GM21390 (cell line): ENCODE results near the gene NDUFA8.

Source experiments
- ATAC-seq: cut with Tn5 transposase; IDR thresholded peaks from one replicate; pipeline ENCODE4 v1.9.1; 2021; ENCODE audit not compliant: unreplicated experiment

Gene NDUFA8

DNA sequence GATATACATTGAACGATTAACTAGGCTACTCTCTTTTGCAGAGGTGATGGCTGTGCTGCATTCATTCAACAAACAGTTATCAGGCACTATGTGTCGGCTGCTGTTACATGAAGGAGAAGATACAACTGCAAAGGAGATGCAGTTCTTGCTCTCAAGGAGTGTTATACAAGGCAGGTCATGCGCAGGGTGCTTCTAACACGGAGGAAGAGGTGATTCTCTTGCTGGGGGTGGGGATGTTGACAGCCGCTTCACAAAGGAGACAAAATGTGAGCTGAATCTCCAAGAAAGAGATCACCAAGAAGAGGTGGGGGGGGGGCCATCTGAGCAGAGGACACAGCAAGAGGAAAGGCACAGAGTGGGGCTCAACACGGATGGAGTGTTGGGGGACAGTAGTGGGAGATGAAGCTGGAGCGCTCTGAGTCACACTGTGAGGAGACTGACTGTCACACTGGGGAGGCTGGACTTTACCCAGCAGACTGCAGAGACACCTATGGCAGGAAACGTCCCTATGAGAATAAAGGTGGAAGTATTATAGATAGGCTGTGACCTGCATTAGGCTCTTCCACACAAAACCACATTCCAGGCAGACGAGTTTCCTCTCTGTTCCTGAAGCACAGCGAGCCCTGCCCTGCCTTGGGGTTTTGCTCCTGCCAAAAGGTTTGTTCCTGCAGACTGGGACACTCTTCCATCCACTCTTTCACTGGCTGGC is 20.9 kb downstream of the NDUFA8 start:
- ATAC-seq: no peak

DNA sequence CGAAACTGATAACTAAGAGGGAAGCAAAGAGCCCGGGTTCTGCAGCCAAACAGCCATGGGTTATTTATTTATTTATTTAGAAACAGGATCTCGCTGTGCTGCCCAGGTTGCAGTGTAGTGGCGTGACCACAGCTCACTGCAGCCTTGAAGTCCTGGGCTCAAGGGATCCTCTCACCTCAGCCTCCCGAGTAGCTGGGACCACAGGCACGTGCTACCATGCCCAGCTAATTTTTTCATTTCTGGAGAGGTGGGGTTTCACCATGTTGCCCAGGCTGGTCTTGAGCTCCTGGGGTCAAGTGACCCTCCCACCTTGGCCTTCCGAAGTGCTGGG is 24.1 kb downstream of the NDUFA8 start:
- no peak for ATAC-seq

DNA sequence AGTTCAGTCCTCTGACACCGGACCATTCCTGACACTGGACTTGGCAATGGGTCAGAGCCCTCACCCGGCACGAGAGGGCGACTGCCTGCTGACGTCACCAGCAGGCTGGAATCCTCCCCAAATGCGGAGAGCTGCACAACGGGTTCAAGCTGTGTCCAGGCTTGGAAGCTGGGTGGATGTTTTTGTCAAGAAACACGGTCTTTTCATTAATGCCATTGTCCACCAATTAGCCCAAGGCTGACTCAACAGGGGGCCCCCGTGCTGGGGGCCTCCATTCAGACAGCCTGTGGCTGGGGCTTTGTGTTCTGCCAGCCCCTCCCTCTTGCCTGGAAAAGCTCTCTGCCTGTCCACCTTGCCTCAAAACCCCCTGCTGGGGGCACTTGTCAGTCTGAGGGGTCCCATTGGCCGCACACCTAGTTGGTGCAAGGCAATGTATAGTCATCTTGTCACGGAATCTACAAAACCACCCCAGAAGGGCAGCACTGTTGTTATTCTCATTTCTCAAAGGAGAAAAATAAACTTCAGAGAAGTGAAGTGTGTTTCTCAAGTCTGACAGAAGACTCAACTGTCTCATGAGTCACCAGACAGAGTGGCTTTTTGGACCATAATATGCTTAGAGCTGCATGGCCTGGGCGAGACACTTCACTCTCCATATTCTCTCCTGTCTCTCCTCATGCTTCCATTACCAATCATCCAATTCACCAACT is 24.6 kb downstream of the NDUFA8 start:
- ATAC-seq: no peak

DNA sequence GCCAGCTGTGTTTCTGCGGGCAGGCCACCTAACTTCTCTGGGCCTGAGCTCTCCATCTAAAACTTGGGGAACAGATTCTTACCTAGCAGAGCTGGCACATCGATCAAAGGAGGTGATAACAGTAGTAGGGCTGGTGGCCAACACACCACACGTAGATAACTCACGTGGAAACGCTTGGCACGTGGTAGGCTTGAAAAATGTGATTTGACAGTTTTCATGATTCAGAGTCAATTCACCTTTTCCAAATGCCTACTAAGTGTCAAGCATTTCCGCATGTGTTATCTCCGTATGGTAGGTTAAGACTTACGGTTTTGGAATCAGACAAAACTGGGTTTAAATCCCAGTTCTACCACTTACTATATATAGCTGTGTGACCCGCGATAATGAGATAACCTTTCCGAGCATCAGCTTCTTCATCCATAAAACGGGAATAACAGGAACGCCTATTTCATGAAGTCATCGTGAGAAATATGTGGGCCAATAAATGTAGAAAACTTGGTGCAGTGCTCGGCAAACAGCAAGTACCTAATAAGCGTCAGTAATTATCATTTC is 25.5 kb downstream of the NDUFA8 start:
- ATAC-seq: no peak

DNA sequence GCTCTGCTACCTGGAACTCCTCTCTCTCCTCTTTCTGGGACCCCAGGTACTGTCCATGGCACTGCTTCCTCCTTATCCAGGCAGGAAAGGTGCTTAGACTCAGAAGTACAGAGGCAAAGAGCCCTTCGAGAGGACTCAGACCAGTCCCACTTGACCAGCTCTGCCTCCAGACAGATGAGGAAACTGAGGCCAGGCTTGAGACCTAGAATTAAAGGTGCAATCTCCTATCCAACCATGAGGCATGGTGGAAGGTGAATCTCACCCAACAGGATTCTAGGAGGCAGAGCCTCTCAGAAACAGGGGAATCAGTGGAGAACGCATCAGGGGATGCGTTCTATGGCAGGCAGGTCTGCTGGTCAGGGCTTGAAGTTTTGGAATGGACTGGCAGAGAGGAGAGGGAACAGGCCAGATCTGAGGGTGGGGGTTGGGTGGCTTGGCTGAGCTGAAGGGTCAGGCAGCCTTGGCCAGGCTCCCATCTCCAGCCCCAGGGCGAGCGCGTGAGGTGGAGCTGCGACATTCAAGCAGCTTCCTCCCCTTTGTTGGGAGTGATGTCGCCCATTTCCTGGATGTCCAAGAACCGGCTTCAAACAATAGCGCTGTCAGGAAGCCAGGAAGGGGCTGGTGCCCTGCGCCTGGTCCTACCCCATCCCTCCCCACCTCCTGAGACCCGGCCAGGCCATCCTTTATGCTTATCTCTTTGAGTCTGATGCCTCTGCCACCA is 26.2 kb downstream of the NDUFA8 start:
- no peak for ATAC-seq

DNA sequence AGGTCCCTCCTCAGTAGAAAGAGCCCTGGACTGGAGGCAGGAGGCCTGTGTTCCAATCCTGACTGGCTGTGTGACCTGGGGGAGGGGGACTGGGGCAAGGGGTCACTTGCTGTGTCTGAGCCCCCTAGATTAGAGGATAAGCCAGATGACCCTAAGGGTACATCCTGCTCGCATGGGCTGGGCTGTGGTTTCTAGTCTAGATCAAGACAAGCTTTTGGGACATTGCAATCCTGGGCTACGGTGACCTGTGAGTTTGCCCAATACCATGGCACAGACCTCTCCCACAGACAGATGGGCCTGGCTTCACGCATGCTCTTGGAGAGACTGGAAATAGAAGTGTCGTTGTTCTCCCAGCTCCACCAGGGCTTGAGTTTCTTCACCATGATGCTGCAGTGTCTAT is 27.0 kb downstream of the NDUFA8 start:
- no peak for ATAC-seq

DNA sequence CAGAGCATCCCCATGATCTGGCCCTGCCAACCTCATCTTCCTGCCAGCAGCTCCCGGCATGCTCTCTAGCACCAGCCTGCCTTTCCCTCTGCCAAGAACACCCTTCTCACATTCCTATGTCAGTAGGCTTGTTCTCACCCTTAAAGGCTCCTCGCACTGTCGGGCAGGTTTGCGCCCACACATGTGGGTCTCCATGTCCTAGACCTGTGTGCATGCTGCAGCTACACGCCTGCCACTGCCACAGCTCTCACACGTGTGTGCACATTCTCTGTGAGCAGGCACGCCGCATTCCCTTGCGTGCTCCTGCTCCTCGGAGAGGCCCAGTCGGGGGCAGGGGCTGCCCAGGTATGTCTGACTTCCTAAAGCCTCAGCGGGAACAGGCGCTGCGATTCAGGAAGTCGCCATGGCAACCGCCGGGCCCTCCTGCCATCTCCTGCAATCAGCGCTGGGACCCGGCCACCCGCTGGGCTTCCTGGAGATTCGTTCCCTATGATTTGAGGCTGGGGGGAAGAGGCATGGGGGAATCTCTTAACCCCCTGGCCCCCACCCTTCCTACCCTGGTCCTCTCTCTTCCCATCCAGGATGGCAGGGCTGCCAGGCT is 28.1 kb downstream of the NDUFA8 start:
- ATAC-seq: no peak

DNA sequence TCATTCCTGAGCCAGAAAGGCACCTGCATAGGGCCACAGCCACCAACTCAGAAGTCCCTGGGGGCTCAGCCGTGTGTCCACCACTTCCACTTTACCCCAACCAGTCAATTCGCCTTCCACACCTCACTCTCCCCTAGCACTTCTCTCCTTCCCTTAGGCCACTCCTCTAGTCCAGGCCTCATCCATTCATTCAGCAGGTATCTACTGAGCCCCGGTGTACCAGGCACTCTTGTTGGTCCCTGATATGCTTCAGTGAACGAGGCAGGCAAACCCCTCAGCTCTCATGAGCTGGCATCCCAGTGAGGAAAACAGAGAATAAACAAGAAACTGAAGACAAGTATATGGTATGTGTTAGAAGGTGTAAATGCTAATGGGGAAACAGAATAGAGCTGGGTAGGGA is 28.7 kb downstream of the NDUFA8 start:
- no peak for ATAC-seq

DNA sequence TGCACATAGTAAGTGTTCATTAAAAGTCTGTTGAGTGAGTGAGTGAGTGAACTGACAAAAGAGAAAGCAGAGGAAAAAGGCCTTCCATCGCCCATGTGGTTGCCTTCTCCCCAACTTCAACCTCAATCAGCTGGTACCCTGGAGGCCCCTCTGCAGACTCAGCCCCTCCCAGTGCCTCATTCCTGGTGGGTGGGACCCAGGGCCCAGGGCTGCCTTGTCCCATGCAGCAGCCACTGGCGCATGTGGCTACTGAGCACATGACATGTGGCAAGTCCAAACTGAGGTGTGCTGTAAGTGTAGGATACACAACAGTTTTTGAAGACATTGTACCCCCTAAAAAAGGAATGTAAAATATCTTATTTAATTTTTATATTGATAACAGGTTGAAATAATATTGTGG is 29.6 kb downstream of the NDUFA8 start:
- no peak for ATAC-seq

DNA sequence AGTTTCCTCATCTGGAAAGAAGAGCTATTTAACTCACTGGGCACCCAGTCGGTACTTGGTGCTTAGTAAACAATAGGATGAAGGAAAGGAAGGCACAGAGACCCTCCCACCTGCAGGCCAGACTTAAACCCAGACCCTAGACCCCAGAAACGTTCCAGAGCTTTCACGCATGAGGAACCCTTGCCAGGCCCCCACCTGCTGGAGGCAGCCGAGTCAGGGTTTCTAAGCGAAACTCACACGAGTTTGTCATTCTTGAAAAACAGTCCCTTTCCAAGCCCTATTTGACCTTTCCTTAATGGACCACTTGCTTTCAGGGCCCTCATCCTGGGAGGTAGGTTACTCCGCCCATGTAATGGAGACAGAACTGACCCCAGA is 30.6 kb downstream of the NDUFA8 start:
- no peak for ATAC-seq

DNA sequence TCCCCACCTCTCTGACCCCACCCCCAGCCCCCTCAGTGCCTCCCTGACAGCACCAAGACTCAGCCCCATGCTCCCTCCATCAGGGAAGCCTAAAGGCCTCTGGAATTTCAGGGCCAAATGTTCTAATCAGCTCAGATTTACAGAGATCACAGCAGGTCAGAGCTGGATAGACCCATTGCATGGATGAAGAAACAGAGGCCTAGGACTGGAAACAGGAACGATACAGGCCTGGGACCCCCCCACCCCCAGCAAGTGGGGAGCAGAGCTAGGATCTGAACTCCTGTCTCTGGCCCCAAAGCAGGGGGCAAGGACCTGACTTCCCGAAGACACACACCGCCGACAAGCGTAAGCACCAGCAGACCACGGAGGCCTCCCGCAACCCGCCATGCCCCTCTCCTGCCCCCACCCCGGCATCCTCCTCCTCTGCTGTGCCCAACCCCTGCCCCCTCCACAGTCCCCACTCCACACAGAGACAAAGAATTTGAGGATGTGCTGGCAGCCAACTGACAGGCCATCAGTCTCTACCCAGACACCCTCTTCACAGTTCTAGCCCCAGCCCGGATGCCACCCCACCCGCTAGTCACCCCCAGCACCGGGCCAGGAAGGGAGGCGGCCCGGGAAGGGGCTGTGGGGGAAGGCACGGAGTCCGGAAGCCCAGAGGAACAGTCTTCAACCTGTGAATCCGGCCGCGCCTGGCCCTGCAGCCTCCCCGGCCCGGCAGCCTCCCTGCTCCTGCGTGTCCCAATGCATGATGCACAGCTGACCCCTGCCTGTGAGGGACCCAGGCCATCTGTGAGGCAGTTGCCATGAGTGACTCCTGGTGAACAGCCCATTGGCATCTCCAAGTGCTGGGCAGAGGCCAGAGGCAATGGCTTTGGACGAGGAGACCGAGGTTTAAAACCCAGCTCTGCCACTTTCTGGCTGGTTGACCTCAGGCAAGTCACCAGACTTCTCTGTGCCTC is 31.3 kb downstream of the NDUFA8 start:
- ATAC-seq: no peak

DNA sequence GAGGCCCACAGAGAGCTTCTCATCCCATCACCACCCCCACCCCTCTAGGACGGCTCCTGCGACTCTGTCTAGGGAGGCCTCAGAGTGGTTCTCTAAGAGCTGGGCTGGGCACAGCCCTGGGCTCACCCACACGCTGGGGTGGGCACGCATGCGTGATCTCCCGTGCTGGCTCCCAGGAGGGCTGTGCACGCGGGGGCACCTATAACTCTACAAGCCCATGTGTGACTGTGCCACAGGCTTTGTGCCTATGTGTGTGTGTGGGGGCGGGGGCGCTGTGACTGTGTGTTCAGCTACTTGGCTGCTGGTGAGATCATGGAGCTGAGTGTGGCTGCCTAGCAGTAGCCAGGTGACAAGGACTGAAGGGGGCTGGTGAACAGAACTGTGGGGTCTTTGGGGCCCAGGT is 32.2 kb downstream of the NDUFA8 start:
- ATAC-seq: no peak

DNA sequence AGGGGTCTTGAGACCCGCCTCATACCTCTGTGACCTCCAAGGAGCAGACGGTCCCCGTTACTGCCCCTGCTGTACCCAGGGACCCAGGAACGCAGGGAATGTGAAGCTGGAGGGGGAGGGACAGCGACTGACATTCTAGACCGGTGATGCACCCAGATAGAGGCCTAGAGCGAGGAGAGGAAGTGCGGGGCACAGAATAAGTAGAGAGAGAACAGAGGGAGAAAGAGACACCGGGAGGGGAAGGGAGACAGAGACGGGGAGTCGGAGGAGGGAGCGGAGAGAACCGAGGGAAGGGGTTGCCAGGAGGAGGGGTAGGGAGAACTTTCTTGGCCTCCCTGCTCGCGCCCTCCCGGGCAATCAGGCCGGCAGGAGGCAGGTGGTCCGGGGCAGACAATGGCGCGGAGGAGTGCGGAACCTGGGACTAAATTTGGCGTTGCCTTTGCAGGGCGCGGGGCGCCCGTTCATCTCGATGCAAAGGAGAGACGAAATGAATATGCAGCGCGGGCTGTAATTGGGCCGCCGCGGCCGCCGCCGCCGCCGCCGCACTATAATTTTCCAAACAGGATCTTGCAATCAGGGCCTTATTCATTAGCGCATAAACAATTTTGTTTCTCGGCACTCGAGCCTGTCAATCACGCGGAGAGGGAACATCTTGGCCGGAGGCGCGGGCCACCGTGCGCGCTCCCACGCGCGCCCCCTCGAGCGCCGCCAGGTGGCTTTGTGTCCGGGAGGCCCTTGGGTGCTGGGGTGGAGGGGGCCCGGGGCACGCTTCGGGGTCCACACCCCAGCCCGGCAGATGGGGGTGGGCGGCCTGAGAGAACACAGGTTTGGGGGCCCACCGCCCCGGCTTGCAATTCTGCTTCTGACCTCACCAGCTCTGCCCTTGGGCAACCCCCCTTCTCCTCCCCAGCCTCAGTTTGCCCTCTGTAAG is 33.0 kb downstream of the NDUFA8 start:
- no peak for ATAC-seq

DNA sequence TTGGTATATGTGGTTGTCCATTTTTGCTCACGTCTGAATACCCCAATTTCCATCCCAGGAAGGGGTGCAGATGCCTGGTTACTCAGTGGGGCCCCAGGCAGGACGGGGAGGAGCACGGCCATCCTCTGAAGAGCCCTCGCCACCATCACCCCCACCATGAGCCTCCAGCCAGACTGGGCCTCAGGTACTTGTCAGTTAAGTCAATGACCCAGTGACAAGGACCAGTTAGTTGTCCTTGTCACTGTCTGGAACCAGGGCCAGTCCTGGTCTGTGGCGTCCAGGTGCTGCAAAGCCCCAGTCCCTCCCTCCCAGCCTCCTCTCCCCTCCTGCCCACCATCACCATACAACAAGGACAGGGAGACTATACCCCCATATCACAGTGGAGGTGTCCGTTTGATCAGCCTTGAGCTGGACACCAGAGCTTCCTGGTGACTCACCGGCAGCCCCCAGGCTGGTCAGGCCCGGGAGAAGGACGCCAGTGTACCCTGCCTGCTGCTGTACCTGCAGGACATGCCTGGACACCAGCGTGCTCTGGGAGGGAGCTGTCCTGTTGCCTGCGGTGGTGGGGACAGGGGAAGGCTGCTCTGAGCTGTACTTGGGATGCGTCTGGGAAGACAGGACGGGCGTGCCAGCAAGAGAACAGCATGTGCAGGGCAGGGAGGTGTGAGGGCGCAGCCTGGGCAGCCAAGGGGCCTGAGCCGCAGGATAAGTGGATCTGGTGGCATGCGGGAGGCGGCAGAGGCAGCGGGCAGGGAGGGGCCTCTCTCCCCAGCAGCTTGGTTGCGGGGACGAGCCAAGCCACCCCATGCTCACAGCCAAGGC is 33.9 kb downstream of the NDUFA8 start:
- no peak for ATAC-seq

DNA sequence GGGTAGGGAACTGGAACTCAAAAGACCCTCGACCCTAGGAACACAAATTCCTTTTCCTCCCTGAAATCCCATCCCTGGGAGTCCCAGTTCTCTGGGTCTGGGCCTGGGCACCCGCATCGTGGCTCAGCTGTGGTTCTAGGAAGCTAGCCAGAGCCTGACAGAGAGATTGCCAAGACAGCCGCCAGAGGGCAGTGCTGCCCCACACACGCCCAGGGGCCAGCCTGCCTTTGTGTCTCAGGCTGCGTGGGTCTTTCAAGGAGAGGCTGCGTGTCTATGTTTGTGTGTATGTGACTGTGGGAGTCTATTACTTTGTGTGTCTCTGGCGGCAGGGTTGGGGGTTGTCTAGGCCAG is 34.4 kb downstream of the NDUFA8 start:
- ATAC-seq: no peak

DNA sequence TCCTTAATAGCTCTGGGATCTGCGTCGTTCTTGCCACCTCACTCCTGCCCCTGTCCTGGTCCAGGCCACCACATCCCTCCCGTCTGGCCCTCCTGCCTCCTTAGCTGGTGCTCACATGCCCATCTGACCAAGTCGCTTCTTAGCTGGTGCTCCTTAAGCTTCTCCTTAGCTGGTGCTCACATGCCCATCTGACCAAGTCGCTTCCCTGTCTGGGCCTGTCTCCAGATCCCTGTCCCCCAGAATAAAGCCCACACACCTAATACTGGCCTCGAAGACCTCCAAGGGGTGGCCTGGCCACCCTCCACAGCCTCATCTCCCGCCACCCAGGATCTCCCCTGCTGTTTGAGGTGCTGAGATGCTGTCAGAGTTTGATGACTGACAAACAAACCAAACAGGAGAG is 35.1 kb downstream of the NDUFA8 start:
- no peak for ATAC-seq

DNA sequence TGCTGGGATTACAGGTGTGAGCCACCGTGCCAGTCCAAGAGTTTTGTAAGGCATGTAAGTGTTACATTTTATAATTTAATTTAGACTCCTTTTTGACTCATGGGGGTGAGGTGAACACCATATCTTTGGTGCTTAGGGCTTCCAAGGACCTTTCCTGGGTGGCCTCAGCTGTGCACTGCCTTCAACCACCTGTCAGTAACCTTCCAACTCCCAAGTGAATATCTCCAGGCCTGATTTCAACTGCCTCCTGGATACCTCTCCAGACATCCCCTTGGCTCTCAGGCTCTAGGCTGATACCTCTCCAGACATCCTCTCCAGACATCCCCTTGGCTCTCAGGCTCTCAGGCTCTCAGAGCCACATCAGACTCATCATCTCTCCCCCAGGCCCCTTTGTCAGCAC is 35.5 kb downstream of the NDUFA8 start:
- ATAC-seq: no peak

DNA sequence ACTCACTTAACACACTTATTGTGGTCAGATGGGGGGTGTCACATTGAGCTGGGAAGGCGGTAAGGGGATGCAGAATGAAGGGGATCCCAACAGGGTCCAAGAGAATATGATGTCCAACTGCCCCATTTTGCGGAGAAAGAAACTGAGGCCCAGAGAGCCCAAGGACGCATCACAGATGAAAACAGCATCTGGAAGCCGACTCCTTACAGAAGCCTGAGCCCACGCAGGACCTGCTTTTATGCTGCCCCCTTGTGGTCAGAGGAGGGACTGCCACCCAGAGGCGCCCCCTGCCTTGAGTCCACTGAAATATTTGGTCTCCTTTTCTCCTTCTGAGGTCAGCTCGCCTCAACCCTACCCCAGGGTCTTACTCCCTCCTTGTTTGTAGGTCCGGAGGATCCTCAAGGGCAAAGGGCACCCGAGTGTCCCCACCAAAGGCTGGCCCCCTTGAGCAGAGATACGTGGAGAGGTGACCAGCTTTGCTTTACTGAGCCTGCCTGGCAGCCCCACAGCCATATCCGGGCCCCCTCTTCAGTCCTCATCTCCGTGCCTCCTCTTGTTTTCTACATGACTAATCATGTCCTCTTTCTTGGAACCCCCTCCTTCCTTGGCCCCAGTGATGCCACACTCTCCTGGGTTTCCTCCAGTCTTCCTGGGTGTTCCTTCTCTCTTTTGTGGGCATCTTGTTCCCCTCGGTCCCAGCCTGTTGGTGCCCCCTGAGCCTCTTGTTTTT is 36.5 kb downstream of the NDUFA8 start:
- no peak for ATAC-seq
